GM19035 (cell line): ENCODE data around the gene CTSZ.
"Not testable (repeated sequence)": the region's sequence is repeated elsewhere in the genome, so short reads cannot be mapped to it uniquely, and the experiment has no call there.

Source experiments
- ATAC-seq: cut with Tn5 transposase; IDR thresholded peaks from one replicate; pipeline ENCODE4 v1.9.1; 2021; ENCODE audit not compliant: unreplicated experiment

CTSZ gene

DNA sequence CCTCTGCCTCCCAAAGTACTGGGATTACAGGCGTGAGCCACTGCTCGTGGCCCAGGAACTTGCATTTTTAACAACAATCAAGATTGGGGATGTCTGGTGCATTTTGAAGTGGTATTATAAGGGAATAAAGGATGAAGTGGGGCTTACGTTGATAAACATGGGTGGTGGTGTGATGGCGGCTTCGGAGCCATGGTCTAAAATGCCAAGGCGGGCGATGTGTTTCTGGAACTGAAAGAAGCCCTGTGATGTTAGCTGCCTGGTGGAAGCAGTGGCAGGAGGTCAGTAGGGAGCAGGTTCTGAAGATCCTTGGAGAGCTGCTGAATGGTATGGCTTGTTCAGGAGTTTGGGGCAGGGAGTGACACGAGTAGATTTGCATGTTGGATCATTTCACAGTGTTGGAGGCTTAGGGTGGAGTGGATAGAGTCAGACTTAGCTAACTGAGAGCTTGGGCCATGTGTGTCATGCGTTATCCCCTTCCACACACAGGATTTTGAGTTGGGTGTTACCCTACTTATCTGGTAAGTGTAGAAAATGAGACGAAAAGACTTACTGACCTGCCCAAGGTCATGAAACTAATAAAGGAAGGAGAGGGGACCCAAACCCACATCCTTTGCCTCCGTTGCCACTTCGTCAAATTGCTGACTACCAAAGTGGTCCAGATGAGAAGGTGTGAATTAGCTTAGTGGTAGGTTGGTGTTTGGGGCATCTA is 24.5 kb downstream of the CTSZ start:
- ATAC-seq: no peak

- peak; percentile 8 for ATAC-seq
Observed at GRCh38 chr20:58981628-58982364, 25.3 kb downstream of the CTSZ start.

GRCh38 chr20:58980711-58981627 is 26.1 kb downstream of the CTSZ start, which contains the start of gene NELFCD:
Gene NELFCD, plus strand, starts transcription at chr20:58981256. Its CDS starts 54 bp downstream, at chr20:58981310.
- ATAC-seq: peak; percentile 81

GRCh38 chr20:58978351-58979190 is 28.5 kb downstream of the CTSZ start:
- ATAC-seq: no peak

- no peak for ATAC-seq
Observed at GRCh38 chr20:58976061-58976730, 30.9 kb downstream of the CTSZ start.

GRCh38 chr20:58975353-58975752 is 31.7 kb downstream of the CTSZ start:
- no peak for ATAC-seq

DNA sequence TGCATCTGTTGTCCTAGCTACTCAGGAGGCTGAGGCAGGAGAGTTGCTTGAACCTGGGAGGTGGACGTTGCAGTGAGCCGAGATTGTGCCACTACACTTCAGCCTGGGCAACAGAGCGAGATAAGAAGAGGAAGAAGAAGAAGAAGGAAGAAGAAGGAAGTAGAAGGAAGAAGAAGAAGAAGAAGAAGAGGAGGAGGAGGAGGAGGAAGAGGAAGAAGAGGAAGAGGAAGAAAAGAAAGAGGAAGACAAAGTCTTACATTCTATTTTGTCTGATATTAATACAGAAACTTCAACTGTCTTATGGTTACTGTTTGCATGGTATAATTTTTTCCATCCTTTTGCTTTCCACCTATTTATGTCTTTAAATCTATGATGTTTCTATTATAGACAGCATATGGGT is 33.2 kb downstream of the CTSZ start:
- ATAC-seq: no peak

DNA sequence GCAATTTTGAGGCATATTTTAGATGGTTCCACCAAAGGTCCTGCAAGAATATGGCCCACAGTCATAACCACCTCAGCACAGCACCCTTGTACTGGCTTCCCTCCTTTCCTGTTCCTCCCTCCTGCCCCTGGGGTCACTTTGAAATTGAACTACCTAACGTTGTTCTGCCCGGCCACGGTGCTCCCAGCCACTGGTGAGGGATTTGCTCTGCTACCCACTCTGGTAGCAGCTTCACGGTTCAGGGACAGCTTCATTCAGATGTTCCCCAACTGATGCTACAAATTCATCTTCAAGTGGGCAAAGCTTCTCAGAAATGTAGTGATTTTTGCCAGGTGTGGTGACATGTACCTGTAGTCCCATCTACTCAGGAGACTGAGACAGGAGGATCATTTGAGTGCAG is 33.9 kb downstream of the CTSZ start:
- ATAC-seq: no peak

GRCh38 chr20:58971429-58971828 is 35.6 kb downstream of the CTSZ start:
- no peak for ATAC-seq

GRCh38 chr20:58970146-58970545 is 36.9 kb downstream of the CTSZ start:
- no peak for ATAC-seq

DNA sequence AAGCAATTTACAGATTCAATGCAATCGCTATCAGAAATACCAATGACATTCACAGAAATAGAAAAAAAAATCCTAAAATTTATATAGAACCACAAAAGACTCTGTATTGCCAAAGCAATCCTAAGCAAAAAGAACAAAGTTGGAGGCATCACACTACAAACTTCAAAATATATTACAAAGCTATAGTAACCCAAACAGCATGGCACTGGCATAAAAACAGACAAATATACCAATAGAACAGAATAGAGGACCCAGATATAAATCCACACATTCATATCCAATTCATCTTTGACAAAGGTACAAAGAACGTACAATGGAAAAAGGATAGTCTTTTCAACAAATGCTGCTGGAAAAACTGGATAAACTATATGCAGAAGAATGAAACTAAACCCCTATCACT is 37.6 kb downstream of the CTSZ start:
- ATAC-seq: no peak

DNA sequence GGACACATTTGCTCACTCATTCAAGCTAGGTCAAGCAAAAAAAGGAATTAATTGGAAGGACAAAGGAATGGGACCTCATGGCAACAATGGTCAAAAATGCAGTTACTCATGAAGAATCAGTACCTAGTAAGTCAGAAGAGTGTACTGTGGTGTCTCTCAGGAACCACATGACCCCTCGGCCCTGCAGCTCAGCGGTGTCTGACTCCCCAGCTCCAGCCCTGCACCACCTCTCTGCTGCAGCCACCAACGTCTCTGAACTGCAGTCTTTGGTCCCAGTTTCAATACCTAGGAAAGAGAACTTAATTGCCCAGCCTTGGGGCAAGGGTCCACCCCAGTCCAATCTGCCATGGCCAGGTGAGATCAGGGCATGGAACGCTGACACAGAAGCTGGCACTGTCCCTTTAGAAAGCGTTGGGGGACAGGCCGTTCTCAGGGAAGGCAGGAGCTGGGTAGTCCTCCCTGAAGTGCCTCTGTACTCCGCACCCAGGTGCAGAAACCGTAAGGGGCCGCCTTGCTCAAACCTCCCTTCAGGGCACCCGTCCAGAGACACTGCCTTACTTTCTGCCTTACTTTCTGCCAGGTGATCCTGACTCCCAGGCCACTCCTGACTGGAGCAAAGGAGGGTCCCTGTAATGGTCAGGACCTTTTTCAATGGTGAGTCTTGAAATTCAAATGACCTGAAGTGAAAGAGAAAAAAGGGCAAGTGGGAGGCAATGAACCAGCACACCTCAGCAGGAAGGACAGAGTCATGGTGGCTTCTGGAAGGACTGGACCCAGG is 39.2 kb downstream of the CTSZ start:
- no peak for ATAC-seq

GRCh38 chr20:58965270-58966064 is 41.6 kb downstream of the CTSZ start:
- ATAC-seq: no peak

GRCh38 chr20:58963922-58964321 is 43.1 kb downstream of the CTSZ start:
- not testable (repeated sequence) for ATAC-seq

GRCh38 chr20:58963060-58963584 is 43.9 kb downstream of the CTSZ start:
- ATAC-seq: no peak

DNA sequence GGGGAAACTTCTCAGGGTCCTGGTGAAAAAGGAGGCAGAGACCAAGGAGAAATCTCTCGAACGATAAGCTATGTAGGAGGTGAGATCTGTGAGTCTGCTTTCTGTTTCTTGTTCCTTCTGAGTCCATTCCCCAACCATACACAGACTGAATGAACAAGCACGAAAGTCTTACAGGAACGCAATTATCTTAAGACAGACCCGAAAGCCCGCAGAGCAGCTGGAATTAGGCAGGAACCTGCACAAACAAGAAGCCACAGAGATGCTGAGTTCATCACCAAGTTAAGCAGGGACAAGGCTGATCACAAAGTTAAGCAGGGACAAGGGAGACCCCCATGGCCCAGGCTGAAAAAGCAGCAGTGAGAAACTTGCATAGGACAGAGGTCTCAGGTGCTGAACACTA is 47.4 kb downstream of the CTSZ start:
- no peak for ATAC-seq

- no peak for ATAC-seq
Observed at GRCh38 chr20:58956078-58956477, 51.0 kb downstream of the CTSZ start.

GRCh38 chr20:58953050-58953449 is 54.0 kb downstream of the CTSZ start:
- no peak for ATAC-seq
